HepG2 (cell line): Measurements from ENCODE around the gene SNAI1. TPM values are rescaled to one million over a fixed set of nuclear protein-coding genes. Genes with fewer than 3 reads are reported as not detected.

Source experiments
- ATAC-seq: fragments of 200-7000 bp; cut with Tn5 transposase; 3 replicates; pipeline ENCODE4 v1.9.1; 2020; ENCODE audit warnings: mild to moderate bottlenecking, moderate library complexity
- BruUV-seq: library from RNA; stranded (reverse); fragments of 400-500 nt; replicated peaks from 2 replicates; lab custom pipeline; 2021; lab: Mats Ljungman, UMichigan
- CTCF ChIA-PET: fragments of 300-600 bp; formaldehyde crosslinking; extraction: SDS; loops from one replicate; lab custom pipeline; 2021; ENCODE audit warnings: low total read pairs, inconsistent platforms, low intra/inter-chr PET ratio; lab: Yijun Ruan, JAX
- POLR2A ChIA-PET: fragments of 350-600 bp; sonication (Branson Sonifier 250); formaldehyde crosslinking; loops from one replicate; lab custom pipeline; 2020; ENCODE audit warnings: antibody characterized with exemption, inconsistent platforms; lab: Yijun Ruan, JAX
- DNase-seq: peaks from one replicate; pipeline ENCODE4 v3.0.0-alpha.2; 2015; ENCODE audit warnings: low spot score
- FAIRE-seq: peaks from 3 replicates; lab custom pipeline; 2011; peaks lifted over from hg19 to GRCh38; lab: Jason Lieb, UNC
- H2AFZ ChIP-seq: one replicate; pipeline ENCODE4 v1.6.1; 2011; ENCODE audit warnings: low read length, inconsistent platforms
- H3K27ac ChIP-seq: fragments of 300-600 bp; 3 replicates; pipeline ENCODE4 v1.8.0; 2011; ENCODE audit warnings: mixed run types, mild to moderate bottlenecking, mixed read lengths, low read length, inconsistent platforms; ENCODE audit not compliant: insufficient read depth; ENCODE audit errors: extremely low read length
- H3K27me3 ChIP-seq, 2 experiments: fragments of 200-600 bp in 1 of 2; 2 replicates in 1 of 2; 3 replicates in 1 of 2; pipeline versions ENCODE4 v1.6.0 to v1.8.0; 2011; ENCODE audit warnings: low read length in 2 of 2, mild to moderate bottlenecking in 2 of 2, moderate library complexity in 2 of 2, inconsistent platforms in 1 of 2; ENCODE audit not compliant: insufficient read depth in 2 of 2, control insufficient read depth in 1 of 2
- H3K36me3 ChIP-seq, 2 experiments: fragments of 200-600 bp in 1 of 2; replicated peaks in 1 of 2; 2 replicates in 1 of 2; 3 replicates in 1 of 2; pipeline versions ENCODE4 v1.5.1 to v1.8.0; 2011; ENCODE audit warnings: low read length in 2 of 2, inconsistent platforms in 1 of 2; ENCODE audit not compliant: insufficient read depth in 2 of 2, control insufficient read depth in 1 of 2
- H3K4me1 ChIP-seq: 2 replicates; pipeline ENCODE4 v1.5.1; 2012; ENCODE audit warnings: low read length, inconsistent platforms; ENCODE audit not compliant: insufficient read depth
- H3K4me2 ChIP-seq: 2 replicates; pipeline ENCODE4 v1.6.0; 2011; ENCODE audit warnings: low read depth, low read length, inconsistent platforms
- H3K4me3 ChIP-seq, 3 experiments: fragments of 200-600 bp in 1 of 3; sonication (generic), shearing (Covaris generic) in 1 of 3; replicated peaks in 1 of 3; 2 replicates each; pipeline ENCODE4 v1.5.1; 2011 to 2016; ENCODE audit warnings: low read length in 3 of 3, inconsistent platforms in 2 of 3, low read depth in 2 of 3, mild to moderate bottlenecking in 2 of 3, control low read depth in 1 of 3, mixed read lengths in 1 of 3; ENCODE audit not compliant: insufficient read depth in 1 of 3
- H3K79me2 ChIP-seq: one replicate; pipeline ENCODE4 v1.6.1; 2011; ENCODE audit warnings: low read length, inconsistent platforms; ENCODE audit not compliant: insufficient read depth
- H3K9ac ChIP-seq: 2 replicates; pipeline ENCODE4 v1.6.0; 2011; ENCODE audit warnings: mild to moderate bottlenecking, low read depth, low read length, inconsistent platforms; ENCODE audit not compliant: insufficient read depth
- H3K9me3 ChIP-seq: 2 replicates; pipeline ENCODE4 v1.5.1; 2012; ENCODE audit warnings: mild to moderate bottlenecking, low read length
- H4K20me1 ChIP-seq: 2 replicates; pipeline ENCODE4 v1.6.0; 2011; ENCODE audit warnings: inconsistent platforms, mild to moderate bottlenecking, low read length, moderate library complexity; ENCODE audit not compliant: insufficient read depth
- ARID5B ChIP-seq: IDR thresholded peaks from 2 replicates; pipeline ENCODE4 v1.4.0; 2020; ENCODE audit warnings: mild to moderate bottlenecking, missing genetic modification reagents
- CEBPB ChIP-seq: IDR thresholded peaks from 2 replicates; pipeline ENCODE4 v1.6.1; 2011; ENCODE audit warnings: low read depth, low read length, improper control_type of control experiment, borderline replicate concordance
- GATAD2A ChIP-seq: IDR thresholded peaks from 2 replicates; pipeline ENCODE4 v1.6.1; 2016
- GPN1 ChIP-seq: sonication (generic); formaldehyde crosslinking; IDR thresholded peaks from 2 replicates; pipeline ENCODE4 v1.5.1; 2020; ENCODE audit warnings: missing genetic modification reagents, borderline replicate concordance
- HNRNPLL ChIP-seq: fragments of 200-400 bp; formaldehyde crosslinking; IDR thresholded peaks from 2 replicates; pipeline ENCODE4 v1.6.1; 2017; ENCODE audit warnings: mild to moderate bottlenecking, low read depth, low read length; ENCODE audit not compliant: poor library complexity, severe bottlenecking
- NRL ChIP-seq: sonication (generic); formaldehyde crosslinking; IDR thresholded peaks from 2 replicates; pipeline ENCODE4 v1.5.0; 2020; ENCODE audit warnings: missing genetic modification reagents, mild to moderate bottlenecking, moderate library complexity, borderline replicate concordance
- SKI ChIP-seq: fragments of 450-650 bp; IDR thresholded peaks from one replicate; pipeline ENCODE4 v1.6.1; 2018; ENCODE audit warnings: mild to moderate bottlenecking; ENCODE audit not compliant: partially characterized antibody
- ZMYM3 ChIP-seq: sonication (generic); formaldehyde crosslinking; IDR thresholded peaks from 2 replicates; pipeline ENCODE4 v1.5.1; 2020; ENCODE audit warnings: mild to moderate bottlenecking, missing genetic modification reagents
- ZNF18 ChIP-seq: sonication (generic); formaldehyde crosslinking; IDR thresholded peaks from 2 replicates; pipeline ENCODE4 v1.8.0; 2022; ENCODE audit warnings: mild to moderate bottlenecking, missing genetic modification reagents; ENCODE audit not compliant: insufficient replicate concordance
- ZNF441 ChIP-seq: sonication (generic); formaldehyde crosslinking; IDR thresholded peaks from 2 replicates; pipeline ENCODE4 v1.7.0; 2021; ENCODE audit warnings: missing genetic modification reagents, borderline replicate concordance
- ZNF629 ChIP-seq: sonication (generic); formaldehyde crosslinking; conservative IDR thresholded peaks from 2 replicates; pipeline ENCODE4 v1.5.0; 2020; ENCODE audit warnings: missing genetic modification reagents
- ZNF891 ChIP-seq: sonication (generic); formaldehyde crosslinking; IDR thresholded peaks from 2 replicates; pipeline ENCODE4 v1.5.0; 2020; ENCODE audit warnings: mild to moderate bottlenecking, missing genetic modification reagents
- WGBS: methylation state at CpG from one replicate; pipeline ENCODE4 v1.1.6; 2017; ENCODE audit warnings: low lambda C conversion rate; 5-methylcytosine and 5-hydroxymethylcytosine counted together
- in situ Hi-C: cut with HindIII; loops from 2 replicates; pipeline ENCODE4 v1.10.0; 2017; ENCODE audit warnings: low pct_unique_long_range_greater_than_20kb; ENCODE audit not compliant: extremely low pct_ligation_motif_present
- intact Hi-C: fragments of 100-400 bp; cut with micrococcal nuclease; formaldehyde crosslinking; loops from one replicate; pipeline ENCODE4 v1.10.0; 2022; ENCODE audit not compliant: unreplicated experiment
- polyA plus RNA-seq, 8 experiments: library from polyadenylated mRNA; depleted of rRNA in 3 of 8; stranded (reverse) in 7 of 8; unstranded in 1 of 8; fragments of >200 nt; fragmentation: Illumina TruSeq in 4 of 8; extraction: Trizol in 4 of 8; gene quantifications; 2 replicates each; pipeline versions ENCODE4 v1.2.1 to v1.2.3, GENCODE V29; 2011 to 2016; ENCODE audit warnings: low read depth in 4 of 8, missing spikeins in 1 of 8, mixed read lengths in 1 of 8; ENCODE audit not compliant: insufficient read depth in 1 of 8
- total RNA-seq, 5 experiments: library from RNA; depleted of rRNA; stranded (reverse); fragments of >200 nt; fragmentation: Illumina TruSeq; extraction: Trizol; gene quantifications; 2 replicates each; pipeline ENCODE4 v1.2.3, GENCODE V29; 2016; ENCODE audit warnings: low read depth in 1 of 5
- TF ChIP-seq, protein P1 (sequence below): sonication (generic); formaldehyde crosslinking; IDR thresholded peaks from 2 replicates; pipeline ENCODE4 v1.4.0; 2020; ENCODE audit warnings: mild to moderate bottlenecking, missing genetic modification reagents
- TF ChIP-seq, protein P2 (sequence below): sonication (generic); formaldehyde crosslinking; IDR thresholded peaks from 2 replicates; pipeline ENCODE4 v1.5.0; 2020; ENCODE audit warnings: missing genetic modification reagents, mild to moderate bottlenecking, borderline replicate concordance

The SNAI1 gene
- total and polyA plus RNA-seq, 2 of the 13 experiments (the other 11 are each of a cell fraction or from before 2014, with no cell fraction given), result 1.3 to 1.4 TPM

DNA sequence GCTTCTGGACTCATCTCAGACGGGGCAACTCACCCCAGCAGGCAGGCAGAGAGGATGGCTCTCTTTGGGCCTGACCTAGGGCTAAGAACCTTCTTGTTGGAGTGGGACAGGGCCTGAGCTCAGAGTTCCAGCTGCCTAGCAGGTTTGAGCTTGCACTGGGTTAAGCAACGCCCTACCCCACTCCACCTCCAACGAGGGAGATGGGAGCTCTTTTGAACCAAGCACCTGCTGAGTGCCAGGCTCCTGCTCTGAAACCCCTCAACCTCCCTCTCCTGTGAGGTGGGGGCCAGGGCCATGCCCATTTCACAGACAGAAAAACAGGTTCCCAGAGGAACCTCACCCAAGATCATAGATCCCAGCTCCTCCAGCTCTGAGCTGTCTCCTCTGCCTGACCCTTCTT is 54.3 kb downstream of the SNAI1 start:
- ChIA-PET POLR2A (interaction anchor here (0.5 kb wide), 1 partner anchor 585 kb away, joined by 3 read pairs; no protein-coding TSS in a partner anchor), CTCF (no interaction called here)
- H4K20me1 ChIP-seq, result no peaks in the 10 kb centered on the region
- H3K79me2 ChIP-seq, result no peaks in the 10 kb centered on the region
- H3K27me3 ChIP-seq, result peaks cover 0 to 14% of the 10 kb centered on the region in 2 experiments; a peak in 2 of 5 replicates
- H3K4me1 ChIP-seq, result peaks cover 82% of the 10 kb centered on the region
- no peak overlapping the region for H3K4me2 ChIP-seq
- H3K36me3 ChIP-seq, result no peaks in the 10 kb centered on the region
- H3K27ac ChIP-seq, result no peak overlapping the region
- peak overlapping the region; percentile 19 for H2AFZ ChIP-seq
- no peaks in the 10 kb centered on the region for H3K9me3 ChIP-seq
- no peak overlapping the region for H3K9ac ChIP-seq
- in situ Hi-C loops (no loop called here), intact Hi-C loops (no loop called here)
- no peak overlapping the region; a peak in 1 of 6 replicates for H3K4me3 ChIP-seq
- BruUV-seq, result no TSS peak
- no peak for FAIRE-seq
- DNase-seq, result no peak
- 0% methylated on average over 3 of the region's 3 CpGs for WGBS
- peak; percentile 7 for ATAC-seq
- no peak for TF ChIP-seq SKI
- TF ChIP-seq, protein P1, sequence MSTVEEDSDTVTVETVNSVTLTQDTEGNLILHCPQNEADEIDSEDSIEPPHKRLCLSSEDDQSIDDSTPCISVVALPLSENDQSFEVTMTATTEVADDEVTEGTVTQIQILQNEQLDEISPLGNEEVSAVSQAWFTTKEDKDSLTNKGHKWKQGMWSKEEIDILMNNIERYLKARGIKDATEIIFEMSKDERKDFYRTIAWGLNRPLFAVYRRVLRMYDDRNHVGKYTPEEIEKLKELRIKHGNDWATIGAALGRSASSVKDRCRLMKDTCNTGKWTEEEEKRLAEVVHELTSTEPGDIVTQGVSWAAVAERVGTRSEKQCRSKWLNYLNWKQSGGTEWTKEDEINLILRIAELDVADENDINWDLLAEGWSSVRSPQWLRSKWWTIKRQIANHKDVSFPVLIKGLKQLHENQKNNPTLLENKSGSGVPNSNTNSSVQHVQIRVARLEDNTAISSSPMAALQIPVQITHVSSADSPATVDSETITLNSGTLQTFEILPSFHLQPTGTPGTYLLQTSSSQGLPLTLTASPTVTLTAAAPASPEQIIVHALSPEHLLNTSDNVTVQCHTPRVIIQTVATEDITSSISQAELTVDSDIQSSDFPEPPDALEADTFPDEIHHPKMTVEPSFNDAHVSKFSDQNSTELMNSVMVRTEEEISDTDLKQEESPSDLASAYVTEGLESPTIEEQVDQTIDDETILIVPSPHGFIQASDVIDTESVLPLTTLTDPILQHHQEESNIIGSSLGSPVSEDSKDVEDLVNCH (CRISPR knock-in tag), result no peak
- TF ChIP-seq ZNF18 (CRISPR knock-in tag), result peak; percentile 31
- TF ChIP-seq, protein P2, sequence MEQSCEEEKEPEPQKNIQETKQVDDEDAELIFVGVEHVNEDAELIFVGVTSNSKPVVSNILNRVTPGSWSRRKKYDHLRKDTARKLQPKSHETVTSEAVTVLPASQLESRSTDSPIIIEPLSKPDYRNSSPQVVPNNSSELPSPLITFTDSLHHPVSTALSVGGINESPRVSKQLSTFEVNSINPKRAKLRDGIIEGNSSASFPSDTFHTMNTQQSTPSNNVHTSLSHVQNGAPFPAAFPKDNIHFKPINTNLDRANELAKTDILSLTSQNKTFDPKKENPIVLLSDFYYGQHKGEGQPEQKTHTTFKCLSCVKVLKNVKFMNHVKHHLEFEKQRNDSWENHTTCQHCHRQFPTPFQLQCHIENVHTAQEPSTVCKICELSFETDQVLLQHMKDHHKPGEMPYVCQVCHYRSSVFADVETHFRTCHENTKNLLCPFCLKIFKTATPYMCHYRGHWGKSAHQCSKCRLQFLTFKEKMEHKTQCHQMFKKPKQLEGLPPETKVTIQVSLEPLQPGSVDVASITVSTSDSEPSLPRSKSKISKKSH, result peak; percentile 56
- no peak for TF ChIP-seq ARID5B (CRISPR knock-in tag)
- peak; percentile 73 for TF ChIP-seq NRL (CRISPR knock-in tag)
- peak; percentile 82 for TF ChIP-seq ZNF629 (CRISPR knock-in tag)
- TF ChIP-seq CEBPB, result peak; percentile 38; the same call in 1 of the 2 replicates
- no peak for TF ChIP-seq HNRNPLL
- no peak for TF ChIP-seq GATAD2A (CRISPR knock-in tag)
- no peak for TF ChIP-seq ZNF441
- TF ChIP-seq ZMYM3 (CRISPR knock-in tag), result 0 out of 2 replicates have a peak, but pooled peaks have one; percentile 9
- no peak for TF ChIP-seq GPN1 (CRISPR knock-in tag)
- TF ChIP-seq ZNF891 (CRISPR knock-in tag), result peak; percentile 50; the same call in 1 of the 2 replicates
